GM19324 (cell line): ENCODE measurements around the gene SLC17A4.

Source experiments
- ATAC-seq: cut with Tn5 transposase; IDR thresholded peaks from one replicate; pipeline ENCODE4 v1.9.1; 2021; ENCODE audit warnings: mild to moderate bottlenecking, moderate library complexity; ENCODE audit not compliant: unreplicated experiment, low FRiP score

The SLC17A4 gene

DNA sequence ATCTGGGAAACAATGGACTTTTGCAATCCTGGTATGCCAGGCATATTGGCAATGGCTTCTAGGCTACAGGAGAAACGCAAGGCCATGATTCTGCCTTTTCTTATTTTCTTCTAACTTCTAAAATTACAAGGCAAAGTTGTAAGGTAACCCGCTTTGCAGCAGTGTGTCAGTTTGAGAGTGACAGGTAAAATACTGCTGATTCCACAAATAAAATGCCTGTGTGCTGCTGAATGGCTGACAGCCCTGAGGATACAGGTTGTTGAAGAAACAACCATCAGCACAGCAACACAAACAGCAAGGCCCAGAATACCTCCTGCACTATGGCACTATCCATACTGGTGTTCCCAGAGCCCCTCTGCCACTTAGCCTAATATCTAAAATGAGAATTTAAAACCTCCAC is 40.2 kb downstream of the SLC17A4 start:
- ATAC-seq = no peak

DNA sequence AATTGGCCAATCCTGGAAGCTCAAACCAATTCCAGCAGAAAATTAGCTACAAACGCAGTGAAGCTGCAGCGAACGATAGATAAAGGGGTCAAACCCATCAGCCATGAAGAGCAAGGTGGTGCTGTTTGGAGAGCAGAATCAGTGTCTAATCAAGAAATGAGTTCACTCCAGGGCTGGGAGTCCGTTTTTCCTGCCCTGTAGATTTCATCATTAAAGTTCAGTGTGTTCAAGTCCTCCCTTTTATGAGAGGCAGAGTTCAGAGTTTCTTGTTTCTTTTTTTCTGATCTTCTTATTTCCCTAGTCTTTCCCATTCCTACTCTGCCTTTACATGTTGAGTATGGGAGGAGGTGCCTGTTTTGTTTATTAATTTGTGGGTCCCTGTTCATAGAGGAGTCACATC is 46.9 kb downstream of the SLC17A4 start:
- no peak for ATAC-seq

DNA sequence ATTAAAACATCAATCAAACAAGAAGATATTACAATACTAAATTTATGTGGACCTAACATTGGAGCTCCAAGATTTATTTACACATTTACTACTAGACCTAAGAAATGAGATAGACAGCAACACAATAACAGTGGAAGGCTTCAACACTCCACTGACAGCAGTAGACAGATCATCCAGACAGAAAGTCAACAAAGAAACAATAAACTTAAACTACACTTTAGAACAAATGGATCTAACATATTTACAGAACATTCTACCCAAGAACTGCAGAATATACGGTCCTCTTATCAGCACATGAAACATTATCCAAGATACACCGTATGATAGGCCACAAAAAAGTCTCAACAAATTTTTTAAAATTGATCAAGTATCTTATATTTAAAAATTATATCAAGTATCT is 50.3 kb downstream of the SLC17A4 start:
- no peak for ATAC-seq

DNA sequence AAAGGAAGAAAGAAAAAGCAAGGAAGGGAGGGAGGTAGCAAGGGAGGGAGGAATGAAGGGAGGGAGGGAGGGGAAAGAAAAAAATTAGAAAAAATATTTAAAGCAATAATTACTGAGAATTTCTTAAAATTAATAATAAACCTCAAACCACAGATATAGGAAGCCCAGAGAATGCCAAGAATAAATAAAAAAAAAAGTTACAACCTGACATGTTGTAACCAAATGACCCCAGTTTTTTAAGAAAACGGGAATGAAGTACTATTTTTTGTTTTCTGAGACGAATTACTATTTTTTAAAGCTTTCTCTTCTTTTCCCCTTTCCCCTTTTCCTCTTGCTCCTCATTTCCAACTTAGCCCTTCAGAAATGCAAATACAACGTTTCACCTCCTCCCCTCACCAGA is 60.7 kb downstream of the SLC17A4 start:
- ATAC-seq = no peak

DNA sequence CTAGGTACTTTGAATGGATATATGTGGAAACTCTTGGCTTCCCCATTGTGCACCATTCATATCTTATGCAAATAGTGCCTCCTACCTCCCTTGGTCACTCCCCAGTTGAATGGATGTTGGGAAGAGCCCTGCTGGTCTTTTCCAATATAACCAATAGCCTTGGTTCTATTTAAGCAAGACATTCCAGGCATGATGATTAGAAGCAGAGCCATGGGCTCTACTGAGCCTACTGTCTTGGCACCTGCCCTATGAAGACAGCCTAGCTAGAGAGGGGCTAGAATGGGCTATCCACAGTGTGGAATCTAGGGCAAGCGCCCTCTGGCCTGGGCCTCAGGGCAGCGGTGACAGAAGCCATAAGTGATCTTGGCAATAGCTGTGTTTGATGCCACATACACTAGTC is 61.7 kb downstream of the SLC17A4 start:
- ATAC-seq = no peak

DNA sequence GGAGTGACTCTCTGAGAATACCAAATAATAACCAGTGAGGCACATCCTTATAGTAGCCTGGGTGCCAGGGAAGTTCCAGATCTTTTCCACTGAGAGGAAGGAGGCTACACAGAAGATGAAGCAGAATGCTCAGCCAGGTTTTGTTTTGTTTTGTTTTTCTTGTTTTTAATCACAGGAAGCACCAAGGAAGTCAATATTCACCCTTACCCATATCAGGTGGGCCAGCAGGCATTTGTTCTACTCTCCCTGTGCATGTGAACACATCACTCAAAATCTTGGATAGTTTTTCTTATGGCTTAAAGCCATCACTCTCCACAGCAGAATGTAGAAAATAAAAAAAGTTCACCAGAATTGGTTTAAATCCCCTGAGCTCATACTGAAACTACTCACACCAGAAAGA is 66.8 kb downstream of the SLC17A4 start:
- no peak for ATAC-seq

DNA sequence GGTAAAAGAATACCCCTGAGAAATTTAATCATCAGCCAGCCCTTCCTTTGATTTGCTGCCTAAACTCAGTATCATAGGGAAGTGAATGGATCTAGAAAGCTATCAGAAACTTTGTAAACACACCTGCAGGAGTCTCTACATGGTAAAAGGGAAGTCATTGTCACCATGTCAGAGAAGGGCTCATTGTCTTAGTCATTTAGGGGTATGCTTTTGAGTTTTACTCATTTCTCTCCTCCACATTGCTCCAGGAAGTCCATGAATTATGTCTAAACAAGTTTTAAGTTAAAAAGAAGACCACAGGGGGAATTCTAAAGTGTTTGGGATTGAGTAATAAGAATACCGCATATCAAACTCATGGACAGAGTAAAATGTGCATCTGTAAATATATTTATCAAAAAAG is 74.8 kb downstream of the SLC17A4 start:
- no peak for ATAC-seq

DNA sequence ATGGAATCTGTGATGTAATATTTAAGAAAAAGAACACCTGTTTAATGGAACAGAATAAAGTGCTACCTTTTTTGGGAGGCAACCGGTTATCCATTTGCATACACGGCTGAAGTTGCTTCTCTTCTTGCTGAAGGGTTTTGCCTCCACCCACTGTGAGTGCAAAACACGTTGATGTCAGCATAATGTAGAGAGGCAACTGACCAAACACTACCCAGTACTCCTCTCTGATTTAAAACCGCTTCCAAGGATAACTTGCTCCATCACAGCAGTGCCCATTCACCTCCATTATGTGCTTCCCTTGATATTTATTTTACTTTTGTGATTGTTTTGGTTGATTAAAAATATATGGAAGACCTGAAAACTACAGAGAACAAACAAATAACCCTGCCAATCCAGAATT is 75.9 kb downstream of the SLC17A4 start:
- no peak for ATAC-seq
